ENCODE results near the gene TSTD1.
"Not testable (repeated sequence)": the region's sequence is repeated elsewhere in the genome, so short reads cannot be mapped to it uniquely, and the experiment has no call there.

- not testable (repeated sequence) for TF ChIP-seq CTCF (IDR thresholded peaks at IDR 0.05 in 8 of 11, conservative IDR thresholded peaks at IDR 0.05 in 3 of 11); POLR2A (IDR thresholded peaks at IDR 0.05)
These were observed 9.3 kb downstream of the TSTD1 start for GRCh38 chr1:161029466-161029865.

Measured in spleen (tissue), 7 donors.